HG03097 (cell line): ENCODE results near the gene CSNK1D.

Experiments
- ATAC-seq: cut with Tn5 transposase; IDR thresholded peaks from one replicate; pipeline ENCODE4 v1.9.1; 2021; ENCODE audit not compliant: unreplicated experiment, low FRiP score

Gene CSNK1D

GRCh38 chr17:82241183-82241925 lies 32.1 kb downstream of the CSNK1D start:
- ATAC-seq: no peak

GRCh38 chr17:82240506-82241182 lies 32.9 kb downstream of the CSNK1D start:
- no peak for ATAC-seq

DNA sequence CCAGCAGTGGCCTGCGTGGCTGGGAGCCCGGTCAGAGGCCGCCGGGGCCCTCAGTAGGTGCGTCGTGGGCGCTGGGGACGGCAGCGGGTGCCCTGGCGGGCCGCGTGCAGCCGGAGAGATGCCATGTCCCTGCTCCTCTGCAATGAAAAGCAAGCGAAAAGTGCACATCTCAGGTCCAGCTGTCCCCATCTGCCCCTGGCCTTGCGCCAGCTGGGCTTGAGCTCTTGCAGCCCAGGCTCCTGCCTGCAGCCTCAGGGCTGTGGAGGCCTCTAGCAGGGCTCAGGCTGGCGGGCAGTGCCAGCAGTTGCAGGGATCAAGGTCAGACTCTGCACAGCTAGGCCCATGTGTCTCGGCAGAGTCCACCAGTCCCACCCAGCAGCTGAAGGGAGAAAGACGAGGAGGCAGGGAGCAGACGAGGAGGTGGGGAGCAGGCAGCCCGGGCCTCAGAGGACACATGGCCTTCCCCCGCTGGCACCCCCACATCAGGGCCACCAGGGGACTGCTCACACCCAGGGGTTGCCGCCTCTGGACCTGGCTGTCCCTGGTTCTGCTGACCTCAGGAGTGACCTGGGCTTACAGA lies 33.5 kb downstream of the CSNK1D start:
- ATAC-seq: no peak

DNA sequence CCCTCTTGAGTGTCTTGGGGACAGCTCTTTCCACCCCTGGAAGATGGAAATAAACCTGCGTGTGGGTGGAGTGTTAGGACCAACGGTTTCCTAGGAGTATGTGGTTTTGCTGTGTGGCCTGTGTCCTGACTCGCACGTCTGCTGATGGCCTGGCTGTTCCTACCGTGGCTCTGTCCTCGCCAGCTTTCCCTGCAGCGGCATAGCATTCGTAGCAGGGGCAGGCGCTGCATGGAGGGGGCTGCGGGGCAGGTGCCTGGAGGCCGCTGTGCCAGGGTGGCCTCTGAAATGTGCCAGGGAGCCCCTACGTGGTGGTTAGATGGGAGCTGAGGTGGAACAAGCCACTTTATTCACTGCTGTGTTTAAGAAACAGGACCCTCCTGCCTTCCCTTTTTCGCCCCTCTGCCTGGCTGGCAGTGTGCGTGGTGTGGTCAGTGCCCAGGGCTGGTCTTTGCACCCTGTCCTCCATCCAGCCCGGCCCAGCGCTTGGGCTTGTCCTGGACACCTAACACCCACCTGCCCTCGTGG lies 34.0 kb downstream of the CSNK1D start:
- no peak for ATAC-seq

GRCh38 chr17:82238472-82239201 lies 34.9 kb downstream of the CSNK1D start:
- no peak for ATAC-seq

GRCh38 chr17:82237746-82238471 lies 35.6 kb downstream of the CSNK1D start:
- no peak for ATAC-seq

DNA sequence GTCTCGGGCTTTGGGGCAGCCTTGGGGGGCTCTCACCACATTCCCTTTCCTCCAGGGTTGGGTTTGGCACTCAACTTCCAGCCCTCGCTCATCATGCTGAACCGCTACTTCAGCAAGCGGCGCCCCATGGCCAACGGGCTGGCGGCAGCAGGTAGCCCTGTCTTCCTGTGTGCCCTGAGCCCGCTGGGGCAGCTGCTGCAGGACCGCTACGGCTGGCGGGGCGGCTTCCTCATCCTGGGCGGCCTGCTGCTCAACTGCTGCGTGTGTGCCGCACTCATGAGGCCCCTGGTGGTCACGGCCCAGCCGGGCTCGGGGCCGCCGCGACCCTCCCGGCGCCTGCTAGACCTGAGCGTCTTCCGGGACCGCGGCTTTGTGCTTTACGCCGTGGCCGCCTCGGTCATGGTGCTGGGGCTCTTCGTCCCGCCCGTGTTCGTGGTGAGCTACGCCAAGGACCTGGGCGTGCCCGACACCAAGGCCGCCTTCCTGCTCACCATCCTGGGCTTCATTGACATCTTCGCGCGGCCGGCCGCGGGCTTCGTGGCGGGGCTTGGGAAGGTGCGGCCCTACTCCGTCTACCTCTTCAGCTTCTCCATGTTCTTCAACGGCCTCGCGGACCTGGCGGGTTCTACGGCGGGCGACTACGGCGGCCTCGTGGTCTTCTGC lies 36.3 kb downstream of the CSNK1D start:
- ATAC-seq: no peak

DNA sequence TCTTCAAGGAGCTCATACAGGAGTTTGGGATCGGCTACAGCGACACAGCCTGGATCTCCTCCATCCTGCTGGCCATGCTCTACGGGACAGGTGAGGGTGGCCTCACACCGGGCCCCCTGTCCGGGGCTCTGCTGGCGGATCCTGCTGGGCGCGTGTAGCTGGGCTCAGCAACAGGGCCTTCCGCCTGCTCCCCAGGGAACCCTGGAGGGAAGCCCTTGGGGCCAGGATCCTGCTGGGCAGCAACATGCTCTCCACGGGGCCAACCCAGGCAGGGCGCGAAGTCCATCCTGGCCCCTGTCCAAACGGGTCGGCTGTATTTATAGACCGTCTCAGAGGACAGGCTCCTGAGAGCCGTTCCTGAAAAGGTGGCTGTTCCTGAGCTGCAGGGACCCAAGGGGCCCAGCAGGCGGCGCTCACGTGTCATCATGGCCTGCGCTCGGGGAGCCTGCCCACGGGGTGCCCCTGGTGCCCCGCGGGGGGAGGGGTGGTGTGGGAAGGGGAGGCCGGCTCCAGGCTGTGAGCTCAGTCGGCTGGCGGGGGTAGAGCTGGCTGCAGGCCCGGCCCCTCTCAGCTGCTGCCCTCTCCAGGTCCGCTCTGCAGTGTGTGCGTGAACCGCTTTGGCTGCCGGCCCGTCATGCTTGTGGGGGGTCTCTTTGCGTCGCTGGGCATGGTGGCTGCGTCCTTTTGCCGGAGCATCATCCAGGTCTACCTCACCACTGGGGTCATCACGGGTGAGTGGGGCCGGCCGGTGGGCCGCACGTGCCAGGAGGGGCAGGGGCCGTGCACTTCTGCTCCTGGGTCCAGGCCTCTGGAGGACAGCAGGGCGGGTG lies 37.1 kb downstream of the CSNK1D start:
- no peak for ATAC-seq

DNA sequence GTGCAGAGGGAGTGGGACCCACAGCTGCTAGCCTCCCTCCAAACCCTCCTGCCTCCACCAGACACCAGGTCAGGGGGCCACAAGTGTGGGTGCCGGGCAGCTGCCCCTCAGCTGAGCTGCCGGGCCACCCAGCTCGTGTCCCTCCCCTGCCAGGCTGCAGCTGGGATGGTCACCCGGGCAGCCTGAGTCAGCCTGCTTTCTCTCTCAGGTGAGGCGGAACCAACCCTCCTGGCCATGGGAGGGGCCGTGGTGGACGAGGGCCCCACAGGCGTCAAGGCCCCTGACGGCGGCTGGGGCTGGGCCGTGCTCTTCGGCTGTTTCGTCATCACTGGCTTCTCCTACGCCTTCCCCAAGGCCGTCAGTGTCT lies 37.7 kb downstream of the CSNK1D start:
- ATAC-seq: no peak

DNA sequence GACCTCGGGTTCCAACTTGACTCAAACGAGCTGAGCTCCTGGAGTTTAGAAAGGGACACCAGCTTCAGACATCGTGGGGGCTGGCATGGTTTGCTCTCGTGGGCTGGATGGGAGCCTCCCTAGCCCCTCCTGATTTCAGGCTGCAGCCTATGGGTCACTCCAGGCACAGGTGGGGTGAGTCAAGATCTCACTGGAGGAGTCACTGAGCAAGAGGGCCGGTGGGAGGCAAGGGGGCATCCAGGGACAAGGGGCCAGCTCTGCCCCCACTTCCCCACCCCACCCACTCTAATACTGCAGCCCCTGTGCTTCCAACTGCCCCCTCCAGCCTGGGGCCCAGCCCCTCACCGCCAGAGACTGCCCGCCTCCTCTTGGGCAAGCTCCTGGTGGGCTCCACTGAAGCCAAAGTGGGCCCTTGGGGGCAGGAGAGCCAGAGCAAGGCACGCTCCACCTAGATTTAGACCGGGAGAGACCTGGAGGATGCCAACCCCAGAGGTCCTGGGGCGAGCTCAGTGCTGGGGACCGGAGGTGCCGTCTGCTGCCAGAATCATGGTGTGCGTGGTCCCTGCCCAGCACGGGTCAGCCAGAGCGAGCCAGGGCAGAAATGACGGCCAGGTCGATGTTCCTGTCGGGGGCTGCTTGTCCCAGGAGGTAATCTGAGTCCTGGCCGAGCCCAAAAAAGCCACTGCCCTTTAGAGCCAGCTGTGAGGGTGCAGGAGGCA lies 38.3 kb downstream of the CSNK1D start:
- no peak for ATAC-seq

GRCh38 chr17:82234211-82235055 lies 39.1 kb downstream of the CSNK1D start:
- no peak for ATAC-seq

DNA sequence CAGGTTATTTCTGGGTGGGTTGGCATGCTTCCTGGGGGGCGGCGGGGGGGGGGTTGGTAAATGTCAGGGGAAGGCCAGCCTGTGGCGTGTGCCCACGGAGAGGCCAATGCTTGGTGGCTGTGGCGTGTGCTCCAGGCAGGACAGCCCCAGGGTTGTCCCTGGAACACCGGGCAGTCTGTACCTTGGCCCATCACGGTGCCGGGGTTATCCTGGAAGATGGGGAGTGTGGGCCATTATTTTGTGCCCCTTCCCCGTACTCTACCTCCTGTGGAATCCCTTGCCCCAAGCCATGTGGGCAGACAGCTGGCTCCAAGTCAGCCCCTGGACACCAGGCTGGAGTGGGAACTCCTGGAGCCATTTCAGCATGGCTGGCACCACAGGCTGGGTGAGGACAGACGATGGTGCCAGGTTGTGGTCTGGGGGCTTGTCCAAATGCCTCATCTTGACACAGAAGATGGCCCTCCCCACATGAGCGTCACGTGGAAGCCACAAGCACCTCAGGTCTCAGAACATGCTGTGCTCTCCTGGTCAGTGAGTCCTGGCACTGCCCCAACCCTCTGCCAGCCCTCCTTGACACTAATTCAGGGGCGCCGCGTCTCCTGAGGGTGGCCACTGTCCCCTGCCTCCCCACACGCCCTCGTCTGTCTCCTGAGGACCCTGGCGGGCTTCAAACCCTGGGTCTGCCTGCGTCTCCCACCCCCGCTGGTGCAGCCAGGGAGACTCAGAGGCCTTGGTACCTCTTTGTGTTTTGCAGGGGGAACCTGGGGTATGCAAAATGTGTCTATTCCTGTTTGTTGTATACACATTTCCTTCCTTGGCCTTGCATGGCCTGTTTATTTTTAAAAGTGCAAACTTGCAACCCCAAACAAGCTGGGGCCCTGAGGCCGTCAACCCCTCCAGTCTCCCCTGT lies 40.4 kb downstream of the CSNK1D start:
- ATAC-seq: no peak

DNA sequence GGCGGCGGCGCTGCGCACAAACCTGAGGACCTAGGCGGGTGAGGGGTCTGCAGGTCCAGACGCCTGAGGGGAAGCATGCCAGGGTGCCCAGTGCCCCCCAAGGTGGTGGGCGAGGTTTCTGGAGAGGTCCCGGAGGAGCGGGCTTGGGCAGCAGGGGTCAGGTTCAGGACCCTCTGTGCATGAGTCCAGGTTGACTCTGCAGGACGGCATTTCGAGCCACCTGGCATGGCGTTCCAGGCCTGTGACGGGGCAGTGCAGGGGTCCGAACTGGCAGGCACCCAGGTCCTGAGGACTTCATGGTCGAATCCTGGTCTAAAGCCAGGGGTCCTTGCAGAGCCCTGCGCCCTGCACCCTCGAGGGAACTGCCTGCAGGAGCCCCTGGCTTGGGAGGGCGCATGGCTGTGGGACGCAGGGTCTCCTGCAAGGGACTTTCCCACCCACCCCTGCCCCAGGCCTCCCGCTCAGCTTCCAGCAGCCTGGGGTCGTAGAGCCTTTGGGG lies 41.1 kb downstream of the CSNK1D start:
- ATAC-seq: no peak

GRCh38 chr17:82231562-82232321 lies 41.8 kb downstream of the CSNK1D start:
- ATAC-seq: no peak

- no peak for ATAC-seq
Observed at GRCh38 chr17:82231312-82231561, 42.3 kb downstream of the CSNK1D start.
